NCI-H2107 treated with DMSO at 0.1 percent for 48 hours (cell line): ENCODE measurements around the gene VLDLR.
A peak's percentile ranks its signal among the peaks of the same experiment; 100 is the strongest.

ENCODE experiments used
- DNase-seq: peaks from one replicate; lab custom pipeline; 2025; ENCODE audit not compliant: unreplicated experiment; lab: John Stamatoyannopoulos, UW

The VLDLR gene

GRCh38 chr9:2662496-2662895 lies 40.9 kb downstream of the VLDLR start:
- no peak for DNase-seq

GRCh38 chr9:2663461-2664173 lies 42.0 kb downstream of the VLDLR start:
- DNase-seq: peak; percentile 41

- DNase-seq: no peak
These were observed 42.8 kb downstream of the VLDLR start for GRCh38 chr9:2664174-2665065.

- no peak for DNase-seq
These were observed 45.0 kb downstream of the VLDLR start for GRCh38 chr9:2666569-2666968.

GRCh38 chr9:2673161-2673560 lies 51.6 kb downstream of the VLDLR start:
- DNase-seq: no peak

GRCh38 chr9:2674141-2674824 lies 52.7 kb downstream of the VLDLR start:
- no peak for DNase-seq

GRCh38 chr9:2675834-2676233 lies 54.2 kb downstream of the VLDLR start:
- no peak for DNase-seq

- no peak for DNase-seq
These were observed 54.9 kb downstream of the VLDLR start for GRCh38 chr9:2676466-2676865.

- no peak for DNase-seq
These were observed 56.6 kb downstream of the VLDLR start for GRCh38 chr9:2677915-2678889.

- DNase-seq: no peak
These were observed 57.4 kb downstream of the VLDLR start for GRCh38 chr9:2679011-2679410.

GRCh38 chr9:2681981-2682380 lies 60.4 kb downstream of the VLDLR start:
- DNase-seq: no peak

- no peak for DNase-seq
These were observed 65.3 kb downstream of the VLDLR start for GRCh38 chr9:2686911-2687310.

- no peak for DNase-seq
These were observed 67.0 kb downstream of the VLDLR start for GRCh38 chr9:2688636-2689035.

GRCh38 chr9:2691212-2691611 lies 69.6 kb downstream of the VLDLR start:
- no peak for DNase-seq

- no peak for DNase-seq
These were observed 70.0 kb downstream of the VLDLR start for GRCh38 chr9:2691626-2692025.

- no peak for DNase-seq
These were observed 71.5 kb downstream of the VLDLR start for GRCh38 chr9:2693056-2693455.

- no peak for DNase-seq
These were observed 75.9 kb downstream of the VLDLR start for GRCh38 chr9:2697492-2697891.

- no peak for DNase-seq
These were observed 78.8 kb downstream of the VLDLR start for GRCh38 chr9:2700398-2700797.

- DNase-seq: no peak
These were observed 79.4 kb downstream of the VLDLR start for GRCh38 chr9:2700909-2701550.

- no peak for DNase-seq
These were observed 82.9 kb downstream of the VLDLR start for GRCh38 chr9:2704504-2704903.
